Hepatocyte (in vitro differentiated cells): ENCODE measurements around the gene SCPEP1. TPM values are rescaled to one million over a fixed set of nuclear protein-coding genes. Genes with fewer than 3 reads are reported as not detected.
"Not testable (repeated sequence)": the region's sequence is repeated elsewhere in the genome, so short reads cannot be mapped to it uniquely, and the experiment has no call there.

Experiments
- DNase-seq: peaks from one replicate; pipeline ENCODE4 v3.0.0-alpha.2; 2016; ENCODE audit warnings: low spot score
- H2AFZ ChIP-seq: fragments of 200-600 bp; sonication (generic); 2 replicates; pipeline ENCODE4 v1.6.0; 2016; ENCODE audit warnings: antibody characterized with exemption, mild to moderate bottlenecking
- H3K27ac ChIP-seq: fragments of 200-600 bp; sonication (generic); 2 replicates; pipeline ENCODE4 v1.5.1; 2016; ENCODE audit warnings: mild to moderate bottlenecking
- H3K27me3 ChIP-seq: fragments of 200-600 bp; sonication (generic); 2 replicates; pipeline ENCODE4 v1.6.1; 2016
- H3K36me3 ChIP-seq: fragments of 200-600 bp; sonication (generic); replicated peaks from 2 replicates; pipeline ENCODE4 v1.5.1; 2016; ENCODE audit warnings: low read depth; ENCODE audit not compliant: insufficient read depth
- H3K4me1 ChIP-seq: fragments of 200-600 bp; sonication (generic); 2 replicates; pipeline ENCODE4 v1.5.1; 2016; ENCODE audit warnings: mild to moderate bottlenecking, moderate library complexity; ENCODE audit not compliant: insufficient read depth
- H3K4me2 ChIP-seq: fragments of 200-600 bp; sonication (generic); 2 replicates; pipeline ENCODE4 v1.6.0; 2016
- H3K4me3 ChIP-seq: fragments of 200-600 bp; sonication (generic); 2 replicates; pipeline ENCODE4 v1.5.1; 2016; ENCODE audit warnings: mild to moderate bottlenecking
- H3K79me2 ChIP-seq: fragments of 200-600 bp; sonication (generic); 2 replicates; pipeline ENCODE4 v1.6.0; 2017; ENCODE audit warnings: mild to moderate bottlenecking
- H3K9me2 ChIP-seq: fragments of 200-600 bp; sonication (generic); replicated peaks from 2 replicates; pipeline ENCODE4 v1.6.0; 2017; ENCODE audit warnings: mild to moderate bottlenecking; ENCODE audit not compliant: insufficient read depth
- H3K9me3 ChIP-seq: fragments of 200-600 bp; sonication (generic); 2 replicates; pipeline ENCODE4 v1.5.1; 2016; ENCODE audit warnings: low read depth, mild to moderate bottlenecking
- H4K20me1 ChIP-seq: fragments of 200-600 bp; sonication (generic); 2 replicates; pipeline ENCODE4 v1.6.0; 2016; ENCODE audit warnings: mild to moderate bottlenecking; ENCODE audit not compliant: insufficient read depth, poor library complexity, severe bottlenecking
- CTCF ChIP-seq: fragments of 200-600 bp; sonication (generic); IDR thresholded peaks from 2 replicates; pipeline ENCODE4 v1.5.1; 2016; ENCODE audit warnings: antibody characterized with exemption, mild to moderate bottlenecking; ENCODE audit not compliant: poor library complexity
- EZH2 ChIP-seq: fragments of 200-600 bp; sonication (generic); IDR thresholded peaks from 2 replicates; pipeline ENCODE4 v1.6.1; 2016; ENCODE audit warnings: antibody characterized with exemption, mild to moderate bottlenecking, borderline replicate concordance
- EZH2phosphoT487 ChIP-seq: fragments of 200-600 bp; sonication (generic); IDR thresholded peaks from one replicate; pipeline ENCODE4 v1.6.1; 2018; ENCODE audit warnings: antibody characterized with exemption, mild to moderate bottlenecking, low read depth, moderate library complexity; ENCODE audit not compliant: unreplicated experiment, severe bottlenecking
- WGBS: methylation state at CpG from one replicate; pipeline ENCODE4 v1.1.6; 2016; ENCODE audit warnings: low lambda C conversion rate; ENCODE audit errors: missing lambda C conversion rate; 5-methylcytosine and 5-hydroxymethylcytosine counted together
- polyA plus RNA-seq: library from polyadenylated mRNA; unstranded; fragments of >200 nt; fragmentation: Nextera tagmentation; extraction: Ambion mirVana; gene quantifications from 2 replicates; pipeline ENCODE4 v1.2.1, GENCODE V29; 2016
- total RNA-seq: library from RNA; depleted of rRNA; stranded (reverse); fragments of >200 nt; gene quantifications from 2 replicates; pipeline ENCODE4 v1.2.3, GENCODE V29; 2014

SCPEP1 gene
- total and polyA plus RNA-seq, 2 experiments from 2014 or later = 81.2 to 90.5 TPM

GRCh38 chr17:56976941-56977608, 856 bp upstream of the SCPEP1 start:
- no peak for DNase-seq
- H3K27ac ChIP-seq = no peak overlapping the region
- H3K9me3 ChIP-seq = no peaks in the 10 kb centered on the region
- 66% methylated on average over 11 of the region's 11 CpGs for WGBS
- H3K4me3 ChIP-seq = peak overlapping the region; percentile 52
- H3K4me1 ChIP-seq = peaks cover 11% of the 10 kb centered on the region
- H3K4me2 ChIP-seq = peak overlapping the region; percentile 84
- H3K79me2 ChIP-seq = peaks cover 8% of the 10 kb centered on the region
- TF ChIP-seq EZH2phosphoT487 (no peak), CTCF (no peak), EZH2 (no peak)
- peak overlapping the region; percentile 83 for H2AFZ ChIP-seq
- no peaks in the 10 kb centered on the region for H3K27me3 ChIP-seq
- no peaks in the 10 kb centered on the region for H3K9me2 ChIP-seq
- H3K36me3 ChIP-seq = no peaks in the 10 kb centered on the region
- no peaks in the 10 kb centered on the region for H4K20me1 ChIP-seq

DNA sequence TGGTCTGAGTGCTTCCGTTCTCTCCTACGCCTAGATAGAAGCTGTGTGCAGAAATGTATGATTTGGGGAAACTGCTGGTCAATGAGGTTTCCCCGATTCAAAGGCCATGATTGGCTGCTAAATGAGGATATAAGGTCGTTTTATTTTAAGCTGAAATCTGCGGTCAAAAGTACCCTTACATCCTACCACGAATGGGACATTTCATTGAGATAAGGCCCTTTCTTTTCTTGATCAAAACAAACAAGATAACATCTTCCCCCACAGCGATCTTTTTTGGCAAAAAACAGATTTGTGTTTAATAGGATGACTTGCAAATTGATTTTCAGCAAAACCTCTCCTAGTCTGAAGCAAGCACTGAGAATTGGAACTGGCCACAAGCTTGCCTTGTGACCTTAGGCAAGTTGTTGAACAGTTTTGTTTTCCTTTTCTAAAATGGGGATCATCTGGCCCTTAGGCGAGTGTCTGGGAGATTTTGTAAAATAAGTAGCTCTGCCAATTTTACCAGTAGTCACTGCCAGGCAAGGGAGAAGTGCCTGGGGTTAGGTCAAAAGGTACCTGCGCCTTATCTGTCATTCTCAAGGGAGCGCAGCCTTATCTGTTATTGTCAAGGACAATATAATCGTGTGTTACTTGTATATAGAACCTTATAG, 635 bp downstream of the SCPEP1 start:
- TF ChIP-seq EZH2 = no peak
- no peak for TF ChIP-seq EZH2phosphoT487
- H3K27me3 ChIP-seq = no peaks in the 10 kb centered on the region
- H3K4me3 ChIP-seq = peak overlapping the region; percentile 46
- H3K4me1 ChIP-seq = peaks cover 14% of the 10 kb centered on the region
- 24% methylated on average over 11 of the region's 11 CpGs for WGBS
- no peaks in the 10 kb centered on the region for H4K20me1 ChIP-seq
- DNase-seq = no peak
- H3K9me3 ChIP-seq = no peaks in the 10 kb centered on the region
- H2AFZ ChIP-seq = peak overlapping the region; percentile 92
- H3K9me2 ChIP-seq = no peaks in the 10 kb centered on the region
- H3K4me2 ChIP-seq = peak overlapping the region; percentile 84
- peaks cover 8% of the 10 kb centered on the region for H3K79me2 ChIP-seq
- H3K36me3 ChIP-seq = no peaks in the 10 kb centered on the region
- peak overlapping the region; percentile 15 for H3K27ac ChIP-seq

- H3K27ac ChIP-seq = no peak overlapping the region
- H3K27me3 ChIP-seq = no peaks in the 10 kb centered on the region
- peak overlapping the region; percentile 84 for H3K4me2 ChIP-seq
- no peak overlapping the region for H3K4me3 ChIP-seq
- H3K36me3 ChIP-seq = no peaks in the 10 kb centered on the region
- WGBS = 27% methylated on average over 3 of the region's 3 CpGs
- H3K79me2 ChIP-seq = peaks cover 8% of the 10 kb centered on the region
- no peaks in the 10 kb centered on the region for H4K20me1 ChIP-seq
- H2AFZ ChIP-seq = no peak overlapping the region
- TF ChIP-seq EZH2phosphoT487 (no peak), EZH2 (no peak), CTCF (no peak)
- H3K9me3 ChIP-seq = no peaks in the 10 kb centered on the region
- DNase-seq = no peak
- peaks cover 14% of the 10 kb centered on the region for H3K4me1 ChIP-seq
- H3K9me2 ChIP-seq = no peaks in the 10 kb centered on the region
These were observed 1.2 kb downstream of the SCPEP1 start for GRCh38 chr17:56979091-56979480.

- H3K9me2 ChIP-seq, H2AFZ ChIP-seq, H3K36me3 ChIP-seq, H3K4me3 ChIP-seq, H3K79me2 ChIP-seq, H3K27ac ChIP-seq, DNase-seq, H3K27me3 ChIP-seq, H4K20me1 ChIP-seq, H3K4me2 ChIP-seq, H3K9me3 ChIP-seq: not testable (repeated sequence)
- 95% methylated on average over 12 of the region's 12 CpGs for WGBS
- peaks cover 14% of the 10 kb centered on the region for H3K4me1 ChIP-seq
These were observed 2.6 kb downstream of the SCPEP1 start for GRCh38 chr17:56980526-56980925.
